NCI-H446 (cell line): ENCODE data around the gene MINDY4.
A peak's percentile ranks its signal among the peaks of the same experiment; 100 is the strongest.
"Not testable (repeated sequence)": the region's sequence is repeated elsewhere in the genome, so short reads cannot be mapped to it uniquely, and the experiment has no call there.

Experiments used
- DNase-seq, 2 experiments: peaks; one replicate each; lab custom pipeline; 2025; lab: John Stamatoyannopoulos, UW

The MINDY4 gene

GRCh38 chr7:30804078-30804661 is 33.0 kb downstream of the MINDY4 start:
- DNase-seq: no peak

DNA sequence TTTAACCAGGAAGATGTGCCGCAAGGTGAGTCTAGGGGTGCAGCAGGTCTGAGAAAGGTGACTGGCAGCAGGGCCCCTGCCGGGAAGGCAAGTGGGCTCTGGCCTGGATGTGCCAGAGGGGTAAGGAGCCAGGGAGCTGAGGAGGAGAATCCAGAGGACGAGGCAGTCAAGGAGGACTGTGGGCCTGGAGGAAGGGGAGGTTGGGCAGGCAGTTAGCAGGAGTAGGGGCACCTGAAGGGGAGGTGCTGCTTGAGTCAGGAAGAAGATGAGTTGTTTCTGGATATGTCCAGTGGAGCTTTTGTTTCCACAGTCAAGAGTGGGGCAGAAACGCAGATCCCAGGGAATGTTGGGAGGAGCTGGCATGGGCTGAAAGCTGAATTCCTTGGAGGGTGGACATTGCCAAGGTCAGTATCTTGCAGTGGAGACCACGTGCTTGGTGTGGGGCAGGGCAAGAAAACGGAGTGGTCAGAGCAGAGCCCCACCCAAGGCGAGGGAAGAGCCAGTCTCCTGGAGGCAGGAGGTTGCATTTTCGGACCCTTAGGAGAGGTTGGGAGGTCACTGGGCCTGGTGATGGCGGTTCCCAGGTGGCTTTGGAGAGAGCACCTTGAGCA is 34.0 kb downstream of the MINDY4 start:
- no peak for DNase-seq

- no peak for DNase-seq
These were observed 34.7 kb downstream of the MINDY4 start for GRCh38 chr7:30805931-30806330.

GRCh38 chr7:30807477-30807876 is 36.3 kb downstream of the MINDY4 start:
- not testable (repeated sequence) for DNase-seq

GRCh38 chr7:30807941-30808340 is 36.7 kb downstream of the MINDY4 start:
- not testable (repeated sequence) for DNase-seq

DNA sequence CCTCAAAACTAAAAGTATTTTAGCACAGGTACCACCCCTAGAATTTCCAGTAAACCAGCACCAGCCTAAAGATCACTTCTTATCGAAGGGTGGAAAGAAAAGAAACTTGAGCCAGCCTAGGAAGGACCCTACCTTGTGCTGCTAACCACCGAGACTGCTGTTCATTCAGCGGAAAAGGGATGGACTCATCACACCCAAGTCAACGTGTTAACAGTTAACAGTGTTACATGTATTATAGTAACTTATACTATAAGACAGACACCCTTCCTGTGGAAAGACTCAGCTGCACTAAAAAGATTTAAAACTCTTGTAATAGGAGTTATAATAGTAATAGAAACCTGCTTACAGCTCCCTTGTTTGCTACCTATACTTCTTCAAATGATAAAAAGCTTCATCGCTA is 39.8 kb downstream of the MINDY4 start:
- no peak for DNase-seq

- no peak for DNase-seq
These were observed 41.5 kb downstream of the MINDY4 start for GRCh38 chr7:30812676-30813075.

GRCh38 chr7:30813466-30813865 is 42.2 kb downstream of the MINDY4 start:
- DNase-seq: no peak

GRCh38 chr7:30814700-30815387 is 43.6 kb downstream of the MINDY4 start:
- DNase-seq: peak in 1 of 2 experiments; percentile 19

GRCh38 chr7:30815388-30815854 is 44.2 kb downstream of the MINDY4 start:
- DNase-seq: no peak

DNA sequence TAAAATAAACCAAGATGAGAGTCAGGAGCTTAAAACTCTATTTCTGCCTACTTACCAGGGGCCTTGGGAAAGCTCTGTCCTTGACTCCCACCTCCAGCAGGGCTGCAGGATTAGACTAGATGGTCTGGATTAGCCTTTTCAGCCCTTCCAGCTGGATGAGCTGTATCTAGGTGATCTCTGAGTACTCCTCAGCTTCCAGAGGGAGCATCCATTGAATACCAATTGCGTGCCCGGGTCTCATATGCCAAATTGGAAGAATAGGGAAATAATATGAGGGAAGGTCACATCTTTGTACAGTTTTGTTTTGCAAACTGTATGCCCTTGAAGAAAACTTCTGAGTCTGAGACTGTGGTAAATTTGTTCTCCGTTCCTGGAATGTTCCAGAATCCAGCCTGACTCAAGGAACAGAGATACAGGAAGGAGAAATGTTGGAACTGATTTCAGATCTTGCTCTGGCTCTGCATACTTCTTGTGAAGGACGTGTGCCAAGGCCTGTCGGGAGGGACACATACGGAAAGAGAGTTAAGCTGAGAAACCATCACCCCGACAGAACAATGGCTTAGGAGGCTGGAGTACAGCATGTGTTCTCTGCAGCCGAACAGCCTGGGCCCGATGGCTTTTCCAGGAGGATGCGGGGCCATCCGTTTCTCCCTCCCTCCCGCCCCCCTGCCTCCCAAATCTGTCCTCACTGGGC is 44.9 kb downstream of the MINDY4 start:
- no peak for DNase-seq

- DNase-seq: no peak
These were observed 45.6 kb downstream of the MINDY4 start for GRCh38 chr7:30816645-30817370.

GRCh38 chr7:30817371-30817767 is 46.2 kb downstream of the MINDY4 start:
- DNase-seq: no peak

DNA sequence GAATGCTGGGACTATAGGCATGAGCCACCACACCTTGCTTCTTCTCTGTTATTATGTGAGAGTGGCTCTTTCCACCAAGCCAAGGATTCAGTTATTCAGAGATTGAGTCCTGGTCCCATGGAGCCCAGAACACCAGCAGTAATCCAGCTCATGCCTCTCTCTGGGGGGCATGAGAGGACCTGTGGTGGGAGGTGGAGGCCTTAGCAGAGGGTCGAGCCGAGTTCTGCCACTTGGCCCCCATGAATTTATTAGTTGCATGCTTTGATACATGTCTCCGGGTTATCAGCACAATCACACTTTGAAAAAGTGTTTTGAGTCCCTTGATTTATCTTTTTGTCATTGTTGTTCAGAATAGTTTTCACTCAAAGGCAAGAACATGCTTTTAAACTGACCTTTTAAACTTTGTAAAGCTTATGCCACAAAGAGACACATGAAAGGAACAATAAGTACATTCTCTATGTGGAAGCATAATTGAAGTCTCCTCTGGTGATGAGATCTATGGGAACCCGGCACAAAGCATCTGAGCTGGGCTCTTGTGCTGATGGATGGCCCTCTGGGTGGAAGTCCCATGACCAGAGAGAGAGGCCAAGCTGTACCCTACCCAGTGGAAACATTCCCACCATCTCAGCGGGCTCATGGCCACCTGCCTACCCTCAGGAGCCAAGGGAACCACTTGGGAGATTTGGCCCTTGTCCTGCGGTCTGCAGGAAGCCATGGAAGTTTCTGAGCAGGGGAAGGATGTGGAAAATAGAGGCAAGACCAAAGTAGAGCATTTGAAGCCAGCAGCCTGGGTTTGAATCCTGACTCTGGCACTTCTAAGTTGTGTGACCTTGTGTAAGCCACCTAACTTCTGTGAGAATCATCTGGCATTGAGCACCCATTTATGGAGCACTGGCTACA is 53.9 kb downstream of the MINDY4 start:
- no peak for DNase-seq

- DNase-seq: no peak
These were observed 55.0 kb downstream of the MINDY4 start for GRCh38 chr7:30826181-30826580.

DNA sequence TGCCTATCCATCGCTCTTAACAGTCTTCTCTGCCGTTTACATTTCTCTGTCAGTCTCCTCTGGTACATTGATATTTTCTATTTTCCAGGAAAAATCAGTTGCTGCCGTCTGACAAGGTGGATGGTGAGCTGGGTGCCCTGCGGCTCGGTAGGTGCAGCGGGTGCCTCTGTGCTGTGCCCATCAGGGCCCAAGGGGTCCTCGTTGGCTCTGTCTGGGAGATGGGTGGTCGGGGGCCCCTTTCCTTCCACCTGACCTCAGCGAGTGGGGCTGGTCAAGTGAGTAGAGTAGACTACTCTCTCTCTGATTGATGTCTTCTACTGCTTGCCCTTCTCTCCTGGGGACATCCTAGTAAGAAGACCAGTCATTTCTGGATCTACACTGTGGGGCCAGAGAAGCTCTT is 57.4 kb downstream of the MINDY4 start:
- DNase-seq: no peak

DNA sequence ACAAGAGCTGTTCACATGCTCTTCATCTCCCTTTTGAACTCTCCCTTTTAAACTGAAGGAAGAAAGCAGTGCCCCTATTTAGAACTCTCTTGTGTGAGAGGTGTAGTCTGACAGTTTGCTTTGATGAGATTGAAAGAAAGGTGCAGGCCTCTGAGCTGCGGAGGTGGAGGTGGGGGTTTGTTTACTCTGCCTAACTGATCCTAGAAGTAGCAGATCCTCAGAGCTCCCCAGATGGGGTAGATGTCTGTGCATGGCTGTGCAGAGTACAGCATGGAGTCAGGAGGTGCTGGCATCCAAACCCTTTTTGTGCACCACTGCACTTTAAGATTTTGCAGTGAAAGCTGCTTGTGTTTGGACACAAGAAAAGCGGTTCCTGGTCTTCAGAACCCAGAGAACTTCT is 58.3 kb downstream of the MINDY4 start:
- DNase-seq: no peak

DNA sequence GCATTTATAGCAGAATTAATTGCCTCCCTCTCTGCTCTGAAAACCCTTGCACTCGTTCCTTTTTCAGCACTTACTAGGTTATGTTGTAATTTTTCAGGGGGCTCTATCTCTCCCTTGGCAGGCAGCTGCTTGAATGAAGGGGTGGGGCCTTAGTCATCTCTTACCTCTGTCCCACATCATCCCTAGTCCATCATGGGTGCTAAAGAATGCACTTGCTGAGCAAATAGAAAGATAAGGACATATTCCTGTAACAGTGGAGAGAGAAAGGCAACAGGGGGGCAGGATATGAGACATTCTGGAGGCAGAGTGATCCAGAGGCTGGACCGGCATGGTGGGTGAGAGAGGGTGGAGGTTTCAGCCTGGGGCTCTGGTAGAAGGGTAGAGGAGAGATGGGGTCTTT is 60.0 kb downstream of the MINDY4 start:
- DNase-seq: no peak

- no peak for DNase-seq
These were observed 60.7 kb downstream of the MINDY4 start for GRCh38 chr7:30831936-30832335.

DNA sequence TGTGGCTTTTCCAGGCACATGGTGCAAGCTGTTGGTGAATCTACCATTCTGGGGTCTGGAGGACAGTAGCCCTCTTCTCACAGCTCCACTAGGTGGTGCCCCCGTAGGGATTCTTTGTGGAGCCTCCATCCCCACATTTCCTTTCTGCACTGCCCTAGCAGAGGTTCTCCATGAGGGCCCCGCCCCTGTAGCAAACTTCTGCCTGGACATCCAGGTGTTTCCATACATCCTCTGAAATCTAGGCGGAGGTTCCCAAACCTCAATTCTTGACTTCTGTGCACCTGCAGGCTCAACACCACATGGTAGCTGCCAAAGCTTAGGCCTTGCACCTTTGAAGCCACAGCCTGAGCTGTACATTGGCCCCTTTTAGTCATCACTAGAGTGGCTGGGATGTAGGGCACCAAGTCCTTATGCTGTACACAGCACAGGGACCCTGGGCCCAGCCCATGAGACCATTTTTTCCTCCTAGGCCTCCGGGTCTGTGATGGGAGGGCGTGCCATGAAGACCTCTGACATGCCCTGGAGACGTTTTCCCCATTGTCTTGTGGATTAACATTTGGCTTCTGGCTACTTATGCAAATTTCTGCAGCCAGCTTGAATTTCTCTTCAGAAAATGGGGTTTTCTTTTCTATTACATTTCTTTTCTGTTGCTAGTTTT is 62.9 kb downstream of the MINDY4 start:
- not testable (repeated sequence) for DNase-seq
